Mesodermal cell (in vitro differentiated cells): Measurements from ENCODE around the gene DNAAF2.

Experiments used
- H3K27ac ChIP-seq: 2 replicates; pipeline ENCODE4 v1.7.0; 2013; ENCODE audit warnings: mild to moderate bottlenecking, low read depth, low read length, moderate library complexity; ENCODE audit not compliant: severe bottlenecking
- H3K36me3 ChIP-seq: 2 replicates; pipeline ENCODE4 v1.7.1; 2013; ENCODE audit warnings: mild to moderate bottlenecking, low read length, moderate library complexity; ENCODE audit not compliant: control insufficient read depth, insufficient read depth
- H3K4me1 ChIP-seq: one replicate; pipeline ENCODE4 v1.7.1; 2013; ENCODE audit warnings: mild to moderate bottlenecking, low read length; ENCODE audit not compliant: insufficient read depth, control insufficient read depth, poor library complexity, severe bottlenecking
- H3K4me3 ChIP-seq: 2 replicates; pipeline ENCODE4 v1.7.0; 2013; ENCODE audit warnings: low read length, control low read depth, mild to moderate bottlenecking; ENCODE audit not compliant: insufficient read depth, poor library complexity, severe bottlenecking; ENCODE audit errors: extremely low read depth
- H3K9me3 ChIP-seq: 2 replicates; pipeline ENCODE4 v1.7.1; 2013; ENCODE audit warnings: mild to moderate bottlenecking, low read length, moderate library complexity; ENCODE audit not compliant: control insufficient read depth
- WGBS, 2 experiments: methylation state at CpG; one replicate each; pipeline ENCODE4 v1.1.5; 2013; ENCODE audit warnings: missing lambda C conversion rate in 2 of 2; ENCODE audit not compliant: insufficient coverage in 2 of 2; 5-methylcytosine and 5-hydroxymethylcytosine counted together

DNAAF2 gene

GRCh38 chr14:49582113-49582977 is 52.7 kb downstream of the DNAAF2 start:
- Histone ChIP-seq H3K27ac (no peak overlapping the region), H3K4me1 (no peaks in the 10 kb centered on the region), H3K9me3 (no peaks in the 10 kb centered on the region), H3K4me3 (no peak overlapping the region), H3K36me3 (peaks cover 54% of the 10 kb centered on the region)
- 90 to 93% methylated on average over 3 of the region's 4 CpGs for WGBS, 2 experiments

GRCh38 chr14:49581209-49582112 is 53.6 kb downstream of the DNAAF2 start:
- H3K4me3 ChIP-seq, result no peak overlapping the region
- peaks cover 63% of the 10 kb centered on the region for H3K36me3 ChIP-seq
- no peak overlapping the region for H3K27ac ChIP-seq
- H3K9me3 ChIP-seq, result no peaks in the 10 kb centered on the region
- no peaks in the 10 kb centered on the region for H3K4me1 ChIP-seq
- WGBS, 2 experiments, result 94 to 96% methylated on average over 5 to 7 of the region's 9 CpGs

- H3K9me3 ChIP-seq, result no peaks in the 10 kb centered on the region
- H3K4me3 ChIP-seq, result no peak overlapping the region
- 100% methylated on average over 1 to 2 of the region's 2 CpGs for WGBS, 2 experiments
- peaks cover 78% of the 10 kb centered on the region for H3K36me3 ChIP-seq
- H3K27ac ChIP-seq, result no peak overlapping the region
- H3K4me1 ChIP-seq, result no peaks in the 10 kb centered on the region
Observed at GRCh38 chr14:49579841-49580240, 55.2 kb downstream of the DNAAF2 start.

DNA sequence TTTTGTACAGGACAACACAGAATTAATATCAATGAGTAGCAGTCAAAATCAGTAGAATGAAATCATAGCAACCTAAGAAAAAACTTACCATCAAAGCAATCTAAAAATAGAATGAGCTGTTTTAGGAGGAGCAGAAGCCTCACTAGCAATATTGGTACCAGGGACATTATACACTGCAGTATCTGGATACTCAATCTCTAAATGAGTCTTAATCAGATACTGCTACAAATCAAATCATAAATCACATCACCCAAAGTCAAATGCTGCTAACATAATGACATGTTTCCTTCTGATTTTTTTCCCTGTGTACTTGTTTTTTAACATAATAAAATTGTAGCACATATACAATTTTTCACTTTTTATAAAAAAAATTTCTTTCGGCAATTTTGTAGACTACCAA is 56.9 kb downstream of the DNAAF2 start:
- Histone ChIP-seq H3K36me3 (peaks cover 80% of the 10 kb centered on the region), H3K9me3 (no peaks in the 10 kb centered on the region), H3K27ac (no peak overlapping the region), H3K4me3 (no peak overlapping the region), H3K4me1 (no peaks in the 10 kb centered on the region)
- WGBS, 2 experiments, result no CpG with 5 or more reads among the region's 1 CpG
